Activated effector memory CD4-positive, alpha-beta T cell treated with anti-CD3 and anti-CD28 coated beads, Interleukin-2, amount 50 U/mL, for 16 hours (primary cell): Measurements from ENCODE around the gene NLGN1.

Experiments
- DNase-seq: peaks from one replicate; pipeline ENCODE4 v3.0.0-alpha.2; 2020

Gene NLGN1

GRCh38 chr3:174242311-174243041 lies 844.9 kb downstream of the NLGN1 start:
- DNase-seq = no peak

DNA sequence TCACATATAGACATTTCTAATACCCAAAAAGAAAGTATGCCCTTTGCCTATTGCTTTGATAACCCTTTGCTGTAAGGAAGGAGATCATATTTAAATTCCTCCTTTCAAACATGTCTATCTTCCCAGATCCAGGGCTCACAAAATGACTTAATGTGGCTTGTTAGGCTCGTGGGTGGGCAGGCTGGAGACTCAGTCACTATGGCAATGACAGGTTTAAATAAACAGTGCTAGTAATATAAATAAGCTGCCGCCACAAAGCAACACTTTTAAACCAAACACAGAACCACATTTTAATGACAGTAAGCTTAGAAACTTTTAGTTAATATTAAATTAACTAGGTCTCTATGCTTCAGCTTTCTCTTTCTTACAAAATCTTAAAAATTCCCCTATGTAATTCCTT lies 845.6 kb downstream of the NLGN1 start:
- DNase-seq = no peak

GRCh38 chr3:174247687-174248152 lies 850.2 kb downstream of the NLGN1 start:
- no peak for DNase-seq

GRCh38 chr3:174251681-174252080 lies 854.1 kb downstream of the NLGN1 start:
- no peak for DNase-seq

DNA sequence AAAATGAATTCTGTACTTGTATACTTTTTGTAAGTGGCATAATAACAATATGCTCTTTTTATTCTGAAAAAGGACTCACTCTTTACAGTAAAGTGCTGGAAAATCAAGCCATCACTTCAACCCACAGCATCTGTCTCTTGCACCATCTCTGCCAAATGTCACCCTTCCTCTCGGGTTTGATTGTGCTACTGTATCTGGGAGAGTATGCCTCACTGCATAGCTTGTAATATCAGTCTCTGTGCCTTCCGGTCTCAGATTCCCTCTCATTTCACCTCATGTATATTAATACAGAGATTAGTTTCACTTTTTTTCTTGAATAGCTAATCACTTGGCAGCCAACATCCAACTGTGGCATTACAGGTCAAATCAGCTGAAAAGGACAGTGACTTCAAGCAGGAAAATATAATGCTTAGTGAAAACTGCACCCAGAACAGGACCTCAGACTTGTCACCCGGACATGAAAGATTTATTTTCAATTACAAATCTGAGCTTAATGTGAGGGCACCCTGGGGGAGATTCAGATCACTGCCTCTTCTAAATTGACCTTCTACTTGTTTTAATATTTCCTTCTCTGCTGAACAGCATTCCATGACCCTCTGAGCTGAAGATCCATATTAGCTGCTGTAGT lies 855.8 kb downstream of the NLGN1 start:
- no peak for DNase-seq

DNA sequence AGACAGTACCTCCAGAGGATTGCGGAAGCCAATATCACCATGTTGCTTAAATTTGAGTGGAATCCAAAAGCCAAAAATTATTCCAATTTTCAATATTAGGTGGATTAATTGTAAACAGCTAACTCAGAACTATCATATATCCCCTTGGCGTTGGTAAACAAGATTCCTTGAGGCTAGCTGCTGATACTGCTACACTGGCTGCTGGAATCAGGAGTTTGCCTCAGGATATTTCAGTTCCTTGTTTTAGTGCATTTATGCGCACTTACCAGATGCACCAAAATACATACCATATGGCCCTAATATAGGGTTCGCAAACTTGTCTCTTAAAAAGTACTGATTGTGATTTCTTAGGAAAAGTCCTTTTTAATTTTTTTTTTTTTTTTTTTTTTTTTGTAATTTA lies 856.4 kb downstream of the NLGN1 start:
- no peak for DNase-seq

GRCh38 chr3:174255454-174255853 lies 857.9 kb downstream of the NLGN1 start:
- no peak for DNase-seq

DNA sequence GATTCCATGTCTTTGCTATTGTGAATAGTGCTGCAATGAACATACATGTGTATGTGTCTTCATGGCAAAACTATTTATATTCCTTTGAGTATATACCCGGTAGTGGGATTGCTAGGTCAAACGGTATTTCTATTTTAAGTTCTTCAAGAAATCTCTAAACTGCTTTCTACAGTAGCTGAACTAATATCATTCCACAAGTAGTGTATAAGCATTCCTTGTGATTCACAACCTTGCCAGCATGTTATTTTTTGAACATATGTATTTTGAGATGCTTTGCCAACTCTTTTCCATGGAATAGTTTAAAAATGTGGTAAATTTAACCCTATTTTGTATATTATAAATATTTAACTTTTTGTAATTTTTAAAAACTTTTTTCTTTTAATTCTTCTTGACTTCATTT lies 868.9 kb downstream of the NLGN1 start:
- DNase-seq = no peak

DNA sequence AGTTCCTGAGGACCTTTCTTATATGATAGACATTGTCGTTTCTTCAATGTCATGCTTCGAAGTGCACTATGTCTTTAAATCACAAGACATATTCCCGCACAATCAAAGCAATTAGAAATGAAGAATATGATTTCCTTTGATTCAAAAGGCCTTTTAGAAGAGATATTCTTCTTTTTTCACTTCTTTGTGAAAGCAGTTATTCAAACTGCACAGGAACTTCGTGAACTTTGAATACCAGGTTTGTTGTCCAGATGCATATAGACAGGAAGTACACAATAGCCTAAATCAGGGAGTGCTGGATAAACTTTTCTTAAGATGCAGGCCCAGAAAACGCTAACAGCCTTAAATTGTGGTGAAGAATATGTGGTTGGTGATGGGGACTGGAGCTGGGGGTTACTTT lies 870.5 kb downstream of the NLGN1 start:
- no peak for DNase-seq

GRCh38 chr3:174268586-174268985 lies 871.0 kb downstream of the NLGN1 start:
- no peak for DNase-seq

- DNase-seq = no peak
Measured at GRCh38 chr3:174270841-174271240, 873.3 kb downstream of the NLGN1 start.

GRCh38 chr3:174275336-174275735 lies 877.8 kb downstream of the NLGN1 start:
- no peak for DNase-seq

DNA sequence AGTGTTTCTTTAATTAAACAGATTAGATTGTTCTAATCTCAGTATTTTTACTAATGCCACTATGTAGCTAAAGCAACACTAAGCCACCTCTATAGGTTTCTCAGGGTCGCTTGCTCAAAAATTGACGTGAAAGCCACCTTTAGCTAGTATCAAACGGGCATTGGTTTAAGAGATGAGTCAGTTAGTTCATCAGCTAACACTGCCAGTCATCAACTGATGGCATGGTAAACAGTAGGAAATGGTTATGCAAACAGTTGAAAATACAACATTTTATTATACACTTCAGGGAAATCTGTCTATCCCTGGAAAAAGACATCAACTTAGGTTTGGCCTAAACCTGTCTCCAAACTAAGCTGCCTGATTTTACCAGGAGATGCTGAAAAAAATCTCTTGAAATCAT lies 879.3 kb downstream of the NLGN1 start:
- no peak for DNase-seq

DNA sequence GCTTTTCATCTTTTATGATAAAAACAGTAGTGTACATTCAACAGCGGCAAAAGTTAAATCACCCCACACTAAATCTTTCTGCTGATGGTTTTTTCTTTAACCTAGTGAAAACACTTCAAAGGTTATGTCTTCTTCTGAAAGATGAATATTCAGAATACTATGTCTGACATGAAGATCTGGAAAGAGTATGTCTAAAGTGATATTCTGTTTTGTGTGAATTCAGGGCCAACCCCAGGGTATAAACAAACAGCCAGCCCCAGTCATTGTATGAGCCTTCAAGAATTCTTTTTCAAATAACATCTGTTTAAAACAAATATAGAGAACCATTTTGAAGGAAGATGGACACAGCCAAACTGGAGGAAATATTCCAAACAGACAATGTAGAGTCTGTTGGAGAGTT lies 880.5 kb downstream of the NLGN1 start:
- no peak for DNase-seq

DNA sequence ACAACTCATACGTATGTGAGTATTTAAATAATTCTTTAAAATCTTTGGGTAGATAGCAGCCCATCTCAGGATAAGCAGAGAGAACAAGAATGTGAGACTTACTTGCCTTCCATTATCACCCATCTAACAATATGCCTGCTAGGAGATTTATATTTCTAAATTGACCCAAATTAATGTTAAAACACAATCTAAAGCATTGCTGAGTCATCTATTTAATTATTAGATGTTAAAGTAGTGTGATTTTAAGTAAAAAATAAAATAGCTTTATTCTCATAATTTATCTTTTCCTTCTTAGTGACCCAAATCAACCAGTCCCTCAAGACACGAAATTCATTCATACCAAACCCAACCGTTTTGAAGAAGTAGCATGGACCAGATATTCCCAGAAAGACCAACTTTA lies 882.6 kb downstream of the NLGN1 start:
- DNase-seq = no peak

- DNase-seq = no peak
Measured at GRCh38 chr3:174285242-174285864, 887.8 kb downstream of the NLGN1 start.

GRCh38 chr3:174287705-174288104 lies 890.2 kb downstream of the NLGN1 start:
- no peak for DNase-seq

- DNase-seq = no peak
Measured at GRCh38 chr3:174294616-174295015, 897.1 kb downstream of the NLGN1 start.

- no peak for DNase-seq
Measured at GRCh38 chr3:174295306-174296092, 898.0 kb downstream of the NLGN1 start.

GRCh38 chr3:174302746-174303315 lies 905.3 kb downstream of the NLGN1 start:
- DNase-seq = no peak

GRCh38 chr3:174303907-174304560 lies 906.5 kb downstream of the NLGN1 start:
- no peak for DNase-seq

GRCh38 chr3:174308736-174309135 lies 911.2 kb downstream of the NLGN1 start:
- DNase-seq = no peak
